EL (cell line): ENCODE measurements around the gene RAD9A.

Experiments
- DNase-seq: peaks from one replicate; pipeline ENCODE4 v3.0.0-alpha.2; 2016

RAD9A gene

DNA sequence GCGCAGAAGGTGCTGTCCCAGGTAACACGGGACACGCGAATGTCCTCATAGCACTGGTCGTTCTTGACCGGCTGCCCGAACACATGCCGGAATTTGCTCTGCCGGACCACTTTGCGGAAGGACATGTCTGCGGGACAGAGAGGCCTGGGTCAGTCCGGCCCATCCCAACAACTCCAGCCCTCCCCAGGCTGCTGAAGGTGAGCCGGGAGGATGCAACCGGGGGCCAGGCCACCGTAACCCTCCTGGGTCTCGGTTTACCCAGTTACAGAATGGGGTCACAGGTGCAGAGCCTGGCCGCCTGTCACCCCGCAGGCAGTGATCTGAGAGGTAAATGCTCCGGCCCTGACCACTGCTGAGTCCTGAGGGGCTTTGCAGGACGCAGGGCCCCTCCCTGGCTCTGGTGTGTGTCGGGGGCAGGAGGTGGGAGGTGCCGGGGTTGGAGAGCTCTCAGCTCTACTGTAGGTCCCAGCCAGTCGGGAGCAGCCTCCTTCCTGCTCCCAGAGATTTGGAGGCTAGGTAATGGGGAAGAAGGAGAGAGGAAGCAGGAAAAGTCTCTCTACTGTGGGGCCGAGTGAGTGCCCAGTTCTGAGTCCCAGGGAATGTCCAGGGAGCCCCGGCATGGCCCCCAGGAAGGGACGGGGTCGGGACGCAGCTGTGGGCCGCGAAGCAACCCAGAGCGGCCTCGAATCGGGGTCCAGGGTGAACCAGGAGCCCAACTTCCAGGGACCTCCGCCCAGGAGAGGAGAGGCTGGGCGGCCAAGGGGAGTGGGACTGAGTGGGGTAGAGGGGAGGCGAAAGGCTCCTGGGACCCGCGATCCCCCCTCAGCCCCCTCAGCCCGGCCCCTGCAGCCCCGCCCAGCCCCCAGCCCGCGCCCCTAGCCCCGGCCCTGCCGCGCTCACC lies 51.0 kb downstream of the RAD9A start:
- DNase-seq = no peak

DNA sequence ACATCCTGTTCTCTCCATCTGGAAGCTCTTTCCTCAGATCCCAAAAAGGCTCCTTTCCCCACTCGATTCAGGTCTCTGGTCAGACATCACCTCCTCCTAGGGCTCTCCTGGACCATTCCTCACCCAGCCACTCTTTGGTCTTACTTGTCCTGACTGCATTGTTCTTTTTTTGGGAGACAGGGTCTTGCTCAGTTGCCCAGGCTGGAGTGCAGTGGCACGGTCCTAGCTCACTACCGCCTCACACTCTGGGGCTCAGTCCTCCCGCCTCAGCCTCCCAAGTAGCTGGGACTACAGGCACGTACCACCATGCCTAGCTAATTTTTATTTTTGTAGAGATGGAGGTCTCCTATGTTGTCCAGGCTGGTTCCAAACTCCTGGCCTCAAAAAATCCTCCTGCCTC lies 53.7 kb downstream of the RAD9A start:
- DNase-seq = no peak
